ENCODE results near the gene PTPN1. TPM values are rescaled to one million over a fixed set of nuclear protein-coding genes. Genes with fewer than 3 reads are reported as not detected.

PTPN1 gene
- total and polyA plus RNA-seq, 2 of the 13 experiments (the other 11 are each of a cell fraction or from before 2014, with no cell fraction given): 17.7 to 37.2 TPM

DNA sequence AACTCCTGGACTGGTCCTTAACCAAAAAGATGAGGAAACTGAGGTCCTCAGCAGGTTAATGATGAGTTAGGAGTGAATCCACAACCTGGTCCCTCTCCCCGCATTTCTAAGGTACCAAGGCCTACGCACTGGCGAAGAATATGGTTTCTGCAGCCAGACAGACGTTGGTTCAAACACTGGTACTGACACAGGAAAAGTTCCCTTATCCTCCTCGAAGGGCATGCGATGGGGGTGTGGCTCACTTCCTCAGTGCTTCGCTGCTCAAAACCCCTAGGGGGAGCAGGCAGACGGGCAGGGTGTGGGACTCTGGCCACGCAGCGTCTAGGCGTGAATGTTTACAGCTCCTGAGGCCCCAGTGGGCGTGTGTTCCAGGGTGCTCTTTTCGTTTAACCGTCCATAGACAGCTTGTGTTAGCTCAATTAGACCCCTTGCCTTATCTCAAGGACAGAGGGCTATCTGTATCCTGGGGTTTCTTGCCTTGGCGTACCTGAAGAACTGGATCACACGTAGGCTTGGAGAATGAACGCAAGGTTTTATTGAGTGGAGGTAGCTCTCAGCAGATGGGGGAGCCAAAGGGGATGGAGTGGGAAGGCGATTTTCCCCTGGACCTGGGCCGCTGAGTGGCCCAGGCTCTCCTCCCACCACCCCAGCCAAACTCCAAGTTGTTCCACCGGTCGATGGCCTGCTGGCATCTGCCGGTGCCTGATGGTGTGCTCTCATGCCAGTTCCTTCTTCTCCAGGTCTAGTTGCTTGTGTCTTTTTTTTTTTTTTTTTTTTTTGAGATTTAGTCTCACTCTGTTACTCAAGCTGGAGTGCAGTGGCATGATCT is 31.8 kb upstream of the PTPN1 start (continued):
- TF ChIP-seq, protein P1, sequence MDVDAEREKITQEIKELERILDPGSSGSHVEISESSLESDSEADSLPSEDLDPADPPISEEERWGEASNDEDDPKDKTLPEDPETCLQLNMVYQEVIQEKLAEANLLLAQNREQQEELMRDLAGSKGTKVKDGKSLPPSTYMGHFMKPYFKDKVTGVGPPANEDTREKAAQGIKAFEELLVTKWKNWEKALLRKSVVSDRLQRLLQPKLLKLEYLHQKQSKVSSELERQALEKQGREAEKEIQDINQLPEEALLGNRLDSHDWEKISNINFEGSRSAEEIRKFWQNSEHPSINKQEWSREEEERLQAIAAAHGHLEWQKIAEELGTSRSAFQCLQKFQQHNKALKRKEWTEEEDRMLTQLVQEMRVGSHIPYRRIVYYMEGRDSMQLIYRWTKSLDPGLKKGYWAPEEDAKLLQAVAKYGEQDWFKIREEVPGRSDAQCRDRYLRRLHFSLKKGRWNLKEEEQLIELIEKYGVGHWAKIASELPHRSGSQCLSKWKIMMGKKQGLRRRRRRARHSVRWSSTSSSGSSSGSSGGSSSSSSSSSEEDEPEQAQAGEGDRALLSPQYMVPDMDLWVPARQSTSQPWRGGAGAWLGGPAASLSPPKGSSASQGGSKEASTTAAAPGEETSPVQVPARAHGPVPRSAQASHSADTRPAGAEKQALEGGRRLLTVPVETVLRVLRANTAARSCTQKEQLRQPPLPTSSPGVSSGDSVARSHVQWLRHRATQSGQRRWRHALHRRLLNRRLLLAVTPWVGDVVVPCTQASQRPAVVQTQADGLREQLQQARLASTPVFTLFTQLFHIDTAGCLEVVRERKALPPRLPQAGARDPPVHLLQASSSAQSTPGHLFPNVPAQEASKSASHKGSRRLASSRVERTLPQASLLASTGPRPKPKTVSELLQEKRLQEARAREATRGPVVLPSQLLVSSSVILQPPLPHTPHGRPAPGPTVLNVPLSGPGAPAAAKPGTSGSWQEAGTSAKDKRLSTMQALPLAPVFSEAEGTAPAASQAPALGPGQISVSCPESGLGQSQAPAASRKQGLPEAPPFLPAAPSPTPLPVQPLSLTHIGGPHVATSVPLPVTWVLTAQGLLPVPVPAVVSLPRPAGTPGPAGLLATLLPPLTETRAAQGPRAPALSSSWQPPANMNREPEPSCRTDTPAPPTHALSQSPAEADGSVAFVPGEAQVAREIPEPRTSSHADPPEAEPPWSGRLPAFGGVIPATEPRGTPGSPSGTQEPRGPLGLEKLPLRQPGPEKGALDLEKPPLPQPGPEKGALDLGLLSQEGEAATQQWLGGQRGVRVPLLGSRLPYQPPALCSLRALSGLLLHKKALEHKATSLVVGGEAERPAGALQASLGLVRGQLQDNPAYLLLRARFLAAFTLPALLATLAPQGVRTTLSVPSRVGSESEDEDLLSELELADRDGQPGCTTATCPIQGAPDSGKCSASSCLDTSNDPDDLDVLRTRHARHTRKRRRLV (CRISPR knock-in tag; IDR thresholded peaks at IDR 0.05): 0 out of 2 replicates have a peak, but pooled peaks have one; percentile 37
- TF ChIP-seq SP140L (CRISPR knock-in tag; IDR thresholded peaks at IDR 0.05; ENCODE audit: borderline replicate concordance): no peak
- TF ChIP-seq TFDP2 (CRISPR knock-in tag; IDR thresholded peaks at IDR 0.05): 0 out of 2 replicates have a peak, but pooled peaks have one; percentile 40
- no peak for TF ChIP-seq FOXA1 (IDR thresholded peaks at IDR 0.05)
- TF ChIP-seq FOXA1 (CRISPR knock-in tag; IDR thresholded peaks at IDR 0.05): peak; percentile 21; the same call in 1 of the 2 replicates
- no peak for TF ChIP-seq ZNF619 (CRISPR knock-in tag; IDR thresholded peaks at IDR 0.05)
- TF ChIP-seq ZBTB20 (CRISPR knock-in tag; IDR thresholded peaks at IDR 0.05; ENCODE audit: borderline replicate concordance, low read depth): peak; percentile 66; the same call in 1 of the 2 replicates
- TF ChIP-seq WIZ (CRISPR knock-in tag; IDR thresholded peaks at IDR 0.05): no peak; the same call in 1 of the 2 replicates
- TF ChIP-seq PHF21A (CRISPR knock-in tag; IDR thresholded peaks at IDR 0.05): peak; percentile 40; the same call in 1 of the 2 replicates
- TF ChIP-seq ZFY (CRISPR knock-in tag; IDR thresholded peaks at IDR 0.05): no peak; the same call in 1 of the 2 replicates
- TF ChIP-seq SRSF1 (optimal IDR thresholded peaks at IDR 0.05; ENCODE audit: low read depth, low read length): no peak
- TF ChIP-seq ZNF33B (CRISPR knock-in tag; IDR thresholded peaks at IDR 0.05): peak; percentile 83; the same call in 1 of the 2 replicates
- no peak for TF ChIP-seq NR2F6 (IDR thresholded peaks at IDR 0.05)
- TF ChIP-seq NR2F6 (CRISPR knock-in tag; IDR thresholded peaks at IDR 0.05): no peak
- no peak for TF ChIP-seq NFE2 (CRISPR knock-in tag; IDR thresholded peaks at IDR 0.05)
- no peak for TF ChIP-seq NR1H2 (CRISPR knock-in tag; IDR thresholded peaks at IDR 0.05; ENCODE audit: borderline replicate concordance, low read depth)
- TF ChIP-seq, protein P2, sequence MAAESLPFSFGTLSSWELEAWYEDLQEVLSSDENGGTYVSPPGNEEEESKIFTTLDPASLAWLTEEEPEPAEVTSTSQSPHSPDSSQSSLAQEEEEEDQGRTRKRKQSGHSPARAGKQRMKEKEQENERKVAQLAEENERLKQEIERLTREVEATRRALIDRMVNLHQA (CRISPR knock-in tag; IDR thresholded peaks at IDR 0.05): no peak
- no peak for TF ChIP-seq ZNF549 (CRISPR knock-in tag; IDR thresholded peaks at IDR 0.05)
- TF ChIP-seq, protein P3, sequence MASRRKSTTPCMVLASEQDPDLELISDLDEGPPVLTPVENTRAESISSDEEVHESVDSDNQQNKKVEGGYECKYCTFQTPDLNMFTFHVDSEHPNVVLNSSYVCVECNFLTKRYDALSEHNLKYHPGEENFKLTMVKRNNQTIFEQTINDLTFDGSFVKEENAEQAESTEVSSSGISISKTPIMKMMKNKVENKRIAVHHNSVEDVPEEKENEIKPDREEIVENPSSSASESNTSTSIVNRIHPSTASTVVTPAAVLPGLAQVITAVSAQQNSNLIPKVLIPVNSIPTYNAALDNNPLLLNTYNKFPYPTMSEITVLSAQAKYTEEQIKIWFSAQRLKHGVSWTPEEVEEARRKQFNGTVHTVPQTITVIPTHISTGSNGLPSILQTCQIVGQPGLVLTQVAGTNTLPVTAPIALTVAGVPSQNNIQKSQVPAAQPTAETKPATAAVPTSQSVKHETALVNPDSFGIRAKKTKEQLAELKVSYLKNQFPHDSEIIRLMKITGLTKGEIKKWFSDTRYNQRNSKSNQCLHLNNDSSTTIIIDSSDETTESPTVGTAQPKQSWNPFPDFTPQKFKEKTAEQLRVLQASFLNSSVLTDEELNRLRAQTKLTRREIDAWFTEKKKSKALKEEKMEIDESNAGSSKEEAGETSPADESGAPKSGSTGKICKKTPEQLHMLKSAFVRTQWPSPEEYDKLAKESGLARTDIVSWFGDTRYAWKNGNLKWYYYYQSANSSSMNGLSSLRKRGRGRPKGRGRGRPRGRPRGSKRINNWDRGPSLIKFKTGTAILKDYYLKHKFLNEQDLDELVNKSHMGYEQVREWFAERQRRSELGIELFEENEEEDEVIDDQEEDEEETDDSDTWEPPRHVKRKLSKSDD (CRISPR knock-in tag; IDR thresholded peaks at IDR 0.05; ENCODE audit: low read depth): no peak
- TF ChIP-seq HOXD1 (CRISPR knock-in tag; IDR thresholded peaks at IDR 0.05): peak; percentile 70; the same call in 1 of the 2 replicates
- TF ChIP-seq FOXO1 (CRISPR knock-in tag; IDR thresholded peaks at IDR 0.05): peak; percentile 68
- TF ChIP-seq ZNF296 (CRISPR knock-in tag; conservative IDR thresholded peaks at IDR 0.05): no peak
